ENCODE measurements around the gene ZMIZ1.

The ZMIZ1 gene

GRCh38 chr10:79253704-79254103 lies 184.9 kb downstream of the ZMIZ1 start:
- no peak for DNase-seq

GRCh38 chr10:79254333-79255006 lies 185.7 kb downstream of the ZMIZ1 start:
- DNase-seq, result no peak

GRCh38 chr10:79255007-79255507 lies 186.3 kb downstream of the ZMIZ1 start:
- no peak for DNase-seq

GRCh38 chr10:79256264-79256806 lies 187.6 kb downstream of the ZMIZ1 start:
- DNase-seq, result no peak

- DNase-seq, result no peak
Measured at GRCh38 chr10:79258894-79259293, 190.1 kb downstream of the ZMIZ1 start.

- DNase-seq, result no peak
Measured at GRCh38 chr10:79259834-79260233, 191.1 kb downstream of the ZMIZ1 start.

GRCh38 chr10:79260811-79261740 lies 192.3 kb downstream of the ZMIZ1 start:
- no peak for DNase-seq

- no peak for DNase-seq
Measured at GRCh38 chr10:79262131-79262530, 193.4 kb downstream of the ZMIZ1 start.

- DNase-seq, result no peak
Measured at GRCh38 chr10:79262959-79263746, 194.4 kb downstream of the ZMIZ1 start.

GRCh38 chr10:79263939-79264338 lies 195.2 kb downstream of the ZMIZ1 start:
- no peak for DNase-seq

GRCh38 chr10:79264942-79265341 lies 196.2 kb downstream of the ZMIZ1 start:
- DNase-seq, result no peak

GRCh38 chr10:79266084-79266483 lies 197.3 kb downstream of the ZMIZ1 start:
- DNase-seq, result peak in 1 of 5 donors; percentile 34

- peak in 1 of 5 donors; percentile 67 for DNase-seq
Measured at GRCh38 chr10:79266543-79267312, 198.0 kb downstream of the ZMIZ1 start.

- DNase-seq, result no peak
Measured at GRCh38 chr10:79267499-79267898, 198.7 kb downstream of the ZMIZ1 start.

GRCh38 chr10:79268161-79268601 lies 199.4 kb downstream of the ZMIZ1 start:
- no peak for DNase-seq

- DNase-seq, result no peak
Measured at GRCh38 chr10:79268742-79269141, 200.0 kb downstream of the ZMIZ1 start.

GRCh38 chr10:79269443-79269842 lies 200.7 kb downstream of the ZMIZ1 start:
- DNase-seq, result no peak

- no peak for DNase-seq
Measured at GRCh38 chr10:79269969-79270368, 201.2 kb downstream of the ZMIZ1 start.

GRCh38 chr10:79270466-79271246 lies 201.9 kb downstream of the ZMIZ1 start:
- DNase-seq, result no peak

GRCh38 chr10:79272353-79272752 lies 203.6 kb downstream of the ZMIZ1 start:
- no peak for DNase-seq

GRCh38 chr10:79273604-79274003 lies 204.8 kb downstream of the ZMIZ1 start:
- no peak for DNase-seq

Measured in T-helper 1 cell (primary cell).